ENCODE results near the gene RNPS1.
"Not testable (repeated sequence)": the region's sequence is repeated elsewhere in the genome, so short reads cannot be mapped to it uniquely, and the experiment has no call there.

The RNPS1 gene

DNA sequence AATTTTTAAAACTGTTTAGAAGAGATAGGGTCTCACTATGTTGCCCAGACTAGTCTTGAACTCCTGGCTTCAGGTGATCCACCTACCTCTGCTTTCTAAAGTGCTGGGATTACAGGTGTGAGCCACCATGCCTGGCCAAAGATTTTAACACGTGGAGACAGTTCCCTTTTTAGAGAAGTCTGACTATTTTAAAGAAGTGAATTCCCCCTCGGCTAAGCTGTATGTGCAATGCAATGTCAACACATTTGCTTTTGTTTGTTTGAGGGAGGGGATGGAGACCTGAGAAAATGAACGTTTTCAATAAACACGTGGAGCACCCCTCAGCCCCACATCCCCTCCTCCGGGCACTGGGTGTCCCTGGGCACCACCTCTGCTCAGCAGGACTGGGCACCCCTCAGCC, 14.3 kb upstream of the RNPS1 start:
- no peak for DNase-seq

DNA sequence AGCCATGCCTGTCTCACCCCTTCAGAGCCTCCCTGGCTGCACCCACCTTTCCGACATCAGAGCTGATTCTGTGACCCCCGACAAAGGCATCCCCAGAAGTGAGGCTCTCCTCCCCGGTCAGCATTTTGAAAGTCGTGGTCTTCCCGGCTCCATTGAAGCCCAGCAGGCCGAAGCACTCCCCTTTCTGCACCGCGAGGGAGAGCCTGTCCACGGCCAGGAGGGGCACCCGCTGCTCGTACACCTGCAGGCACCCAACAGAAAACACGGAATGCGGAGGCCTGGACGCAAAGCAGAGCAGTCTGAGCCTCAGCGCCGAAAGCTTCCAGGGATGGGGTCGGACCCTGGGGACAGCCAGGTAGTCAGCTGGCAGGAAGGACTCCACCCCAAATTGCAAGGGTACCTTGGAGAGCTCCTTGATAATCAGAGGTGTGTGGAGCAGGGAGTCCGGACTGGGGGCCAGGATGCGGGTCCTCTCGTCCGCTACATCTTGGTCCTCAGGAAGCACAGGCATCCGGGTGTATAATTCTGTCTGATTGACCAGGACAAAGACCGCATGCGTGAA, 13.1 kb upstream of the RNPS1 start:
- no peak for DNase-seq

DNA sequence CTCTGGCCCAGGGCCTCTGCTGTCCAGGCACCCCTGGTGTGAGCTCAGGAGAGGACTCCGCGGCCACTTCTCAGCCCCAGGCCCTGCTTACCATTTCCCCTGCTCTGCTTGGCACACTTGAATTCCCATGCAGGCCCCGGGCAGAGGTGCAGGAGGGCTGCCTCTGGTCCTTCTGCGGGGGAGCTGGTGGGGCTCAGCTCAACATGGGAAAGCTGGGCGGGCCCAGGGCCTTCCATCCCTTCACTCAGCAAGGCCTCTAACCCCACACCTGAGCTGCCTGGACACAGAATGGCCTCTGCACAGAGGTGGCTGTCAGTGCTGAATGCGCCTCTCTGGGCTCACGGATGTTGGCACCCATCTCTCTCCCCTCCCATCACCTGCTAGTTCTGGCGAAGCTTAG, 12.5 kb upstream of the RNPS1 start:
- no peak for DNase-seq

DNA sequence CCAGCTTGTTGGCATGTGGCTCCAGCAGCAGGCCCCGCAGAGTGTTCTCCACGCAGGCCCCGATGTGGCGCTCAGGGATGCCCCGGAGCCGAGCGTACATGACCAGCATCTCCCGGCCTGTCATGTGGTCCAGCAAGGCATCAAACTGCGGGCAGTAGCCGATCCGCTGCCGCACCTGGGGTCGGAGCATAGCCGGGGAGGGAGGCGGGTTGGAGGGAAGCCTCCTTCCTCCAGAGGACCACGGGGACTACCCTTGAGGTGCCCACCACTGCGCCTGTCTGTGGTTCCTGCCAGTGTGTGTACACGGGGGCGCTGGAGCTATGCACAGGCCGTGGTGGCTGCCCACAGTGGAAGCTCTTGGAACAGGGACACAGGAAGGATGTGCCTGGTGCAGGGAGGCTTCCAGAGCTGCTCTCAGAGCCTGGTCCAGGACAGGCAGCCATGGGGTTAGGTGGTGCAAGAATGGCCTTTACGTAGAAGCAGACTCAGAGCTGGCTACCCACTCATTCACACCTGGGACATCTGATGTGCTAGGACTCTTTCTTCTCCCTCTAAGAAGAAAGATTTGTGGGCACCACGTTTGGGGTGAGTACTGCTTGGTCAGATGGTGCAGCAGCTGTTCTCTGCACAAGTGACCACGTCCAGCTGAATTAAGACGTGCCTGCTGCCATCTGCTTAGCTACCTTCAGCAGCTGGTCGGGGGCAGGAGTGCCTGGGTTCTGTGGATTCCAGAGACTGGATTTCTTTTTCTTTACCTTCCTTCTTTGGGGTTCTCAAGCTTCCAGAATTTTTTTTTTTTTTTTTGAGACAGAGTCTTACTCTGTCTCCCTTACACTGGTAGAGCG, 11.3 kb upstream of the RNPS1 start:
- no peak for DNase-seq

- no peak for DNase-seq
These were observed 10.3 kb upstream of the RNPS1 start for GRCh38 chr16:2278272-2278608.

GRCh38 chr16:2277466-2278271, 9.7 kb upstream of the RNPS1 start:
- DNase-seq: no peak

- DNase-seq: no peak
These were observed 8.7 kb upstream of the RNPS1 start for GRCh38 chr16:2276368-2277195.

DNA sequence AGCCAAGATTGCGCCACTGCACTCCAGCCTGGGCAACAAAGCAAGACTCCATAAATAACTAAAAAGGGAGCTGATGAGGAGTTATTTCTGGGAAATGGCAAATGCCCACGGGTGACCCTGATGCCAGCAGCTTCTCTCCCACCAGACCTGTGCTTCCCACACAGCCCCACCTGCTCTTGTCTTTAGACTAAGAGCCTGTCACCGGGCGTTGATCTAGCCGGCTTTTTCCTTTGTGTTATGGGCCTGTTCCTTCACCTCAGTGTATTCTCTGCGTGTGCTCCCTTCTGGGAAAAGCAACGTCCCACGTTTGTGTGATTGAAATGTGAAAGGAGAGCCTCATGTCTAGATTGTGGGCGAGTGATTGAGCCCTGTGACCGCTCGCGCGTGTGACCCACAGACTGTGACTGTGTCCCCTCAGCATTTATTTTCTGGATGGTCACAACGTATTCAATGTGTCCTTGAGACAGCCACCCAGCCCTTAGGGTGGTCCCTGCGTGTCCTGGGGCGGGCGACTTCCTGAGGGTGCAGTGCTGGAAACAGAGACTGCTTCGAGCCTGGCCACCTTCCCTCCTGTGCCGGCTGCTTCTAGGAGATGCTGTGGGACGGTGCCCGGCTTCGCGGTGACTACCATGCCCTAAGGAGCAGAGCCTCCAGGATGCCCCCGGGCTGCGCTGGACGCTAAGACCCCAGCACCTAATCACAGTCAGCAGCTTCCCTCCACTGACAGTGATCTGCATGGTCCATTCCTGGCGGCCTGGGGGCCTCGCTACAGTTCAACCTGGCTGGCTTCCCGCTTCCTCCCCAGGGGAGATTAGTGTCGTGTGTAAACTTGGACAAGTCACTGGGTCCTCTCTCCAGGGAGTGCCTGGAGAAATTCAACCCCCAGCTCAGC, 7.8 kb upstream of the RNPS1 start:
- DNase-seq: no peak

- DNase-seq: no peak
These were observed 6.0 kb upstream of the RNPS1 start for GRCh38 chr16:2273931-2274330.

GRCh38 chr16:2273484-2273883, 5.6 kb upstream of the RNPS1 start:
- no peak for DNase-seq

DNA sequence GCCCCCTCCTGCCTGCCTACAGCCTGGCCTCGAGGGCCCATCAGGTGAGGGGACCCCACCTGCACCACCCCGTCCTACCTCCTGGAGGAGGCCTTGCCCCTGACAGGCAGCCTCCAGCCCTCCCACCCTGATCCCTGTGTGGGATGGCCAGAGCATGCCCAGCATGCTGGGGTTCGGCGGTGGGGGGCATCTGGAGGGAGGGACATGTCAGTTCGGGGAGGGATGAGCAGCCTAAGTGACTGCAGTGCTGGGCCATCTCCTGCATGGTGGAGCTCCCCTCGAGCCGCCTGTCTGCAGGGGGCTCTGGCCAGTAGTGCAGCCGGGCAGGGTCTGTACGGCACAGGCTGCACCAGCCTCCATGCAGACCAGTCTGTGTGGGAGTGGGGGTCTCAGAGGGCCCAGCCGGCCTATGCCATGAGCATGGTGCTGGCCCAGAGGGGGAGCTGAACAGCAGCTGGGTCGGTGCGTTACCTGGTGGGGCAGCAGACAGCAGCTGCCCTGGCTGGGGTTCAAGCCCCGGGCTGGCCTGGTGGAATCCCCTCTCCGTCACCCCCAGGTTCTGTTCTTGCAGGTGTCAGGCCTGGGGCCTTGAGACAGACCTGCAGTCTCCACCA, 4.0 kb upstream of the RNPS1 start:
- DNase-seq: no peak

- DNase-seq: no peak
These were observed 2.9 kb upstream of the RNPS1 start for GRCh38 chr16:2270588-2271470.

DNA sequence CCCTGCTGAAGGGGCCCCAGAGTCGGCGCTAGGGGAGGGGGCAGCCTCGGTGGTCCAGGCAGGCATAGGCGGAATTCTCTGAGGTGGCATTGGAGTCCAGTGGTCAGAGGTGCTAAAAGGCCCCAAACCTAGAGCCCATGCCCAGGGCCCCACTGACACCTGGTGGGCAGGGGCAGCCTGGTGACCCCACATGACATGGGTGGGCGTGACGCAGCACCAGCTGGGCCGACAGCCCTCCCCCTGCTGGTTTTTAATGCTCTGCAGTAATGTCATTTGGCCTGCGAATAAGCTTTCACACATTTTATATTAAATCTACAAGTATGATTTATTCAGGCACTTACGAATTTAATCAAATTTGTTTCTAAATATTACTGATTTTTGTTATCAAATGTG, 2.1 kb upstream of the RNPS1 start:
- no peak for DNase-seq

DNA sequence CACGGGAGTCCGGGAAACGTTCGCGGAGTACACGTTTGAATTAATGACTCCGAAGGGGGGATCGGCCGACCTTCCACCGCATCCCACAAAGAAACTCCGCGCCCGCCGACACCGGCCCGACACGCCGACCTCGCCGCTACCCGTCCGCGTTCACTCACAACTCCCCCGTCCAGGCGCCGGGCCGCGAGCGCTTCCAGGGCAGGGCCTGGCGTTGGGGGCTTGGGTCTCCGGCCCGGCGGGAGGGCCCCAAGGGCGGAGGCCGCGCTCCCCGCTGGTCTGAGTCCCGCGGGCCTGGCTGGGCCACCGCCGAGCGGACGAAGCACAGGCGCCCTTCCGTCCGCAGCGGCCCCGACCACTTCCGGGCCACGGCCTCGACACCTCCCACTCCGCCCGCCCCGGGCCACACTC, 417 bp downstream of the RNPS1 start:
- not testable (repeated sequence) for DNase-seq

DNA sequence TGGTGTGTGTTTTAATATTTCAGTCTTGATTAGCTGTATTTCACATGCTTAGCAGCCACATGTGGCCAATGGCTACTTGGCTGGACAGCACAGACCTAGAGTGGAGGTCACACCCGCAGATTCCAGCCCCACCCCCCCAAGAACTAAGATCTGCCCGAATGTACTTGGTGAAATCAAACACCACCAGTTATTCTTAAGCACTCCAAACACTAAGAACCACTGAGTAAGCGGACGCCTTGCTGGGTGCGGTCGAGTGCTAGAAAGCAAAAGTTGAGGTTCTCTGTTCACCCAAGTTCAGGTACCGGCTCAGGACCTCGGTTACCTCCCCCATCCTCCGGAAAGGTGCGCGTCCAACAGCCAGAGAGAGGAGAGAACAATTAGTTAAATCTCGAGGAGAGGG, 1.0 kb downstream of the RNPS1 start:
- DNase-seq: not testable (repeated sequence)

DNA sequence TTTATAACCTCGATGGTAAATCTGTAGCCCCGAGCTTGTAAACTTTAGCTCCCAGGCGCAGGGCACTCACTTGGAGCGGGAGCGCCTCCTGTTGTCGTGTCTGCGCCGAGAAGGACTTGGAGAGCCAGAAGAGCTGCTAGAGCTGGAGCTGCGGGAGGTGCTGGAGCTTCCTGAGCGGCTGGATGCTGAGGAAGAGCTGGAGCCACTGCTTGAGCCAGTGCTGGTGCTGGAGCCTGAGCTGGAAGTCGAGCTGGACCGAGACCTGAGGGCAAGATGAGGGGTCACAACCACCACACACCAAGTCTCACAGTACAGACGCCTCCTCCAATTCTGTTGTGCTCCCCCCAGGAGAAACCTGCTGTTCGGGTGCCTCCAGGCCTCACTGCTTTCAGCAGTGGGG, 4.9 kb downstream of the RNPS1 start:
- not testable (repeated sequence) for DNase-seq

- DNase-seq: no peak
These were observed 7.7 kb downstream of the RNPS1 start for GRCh38 chr16:2260250-2260649.

GRCh38 chr16:2258530-2258929, 9.4 kb downstream of the RNPS1 start:
- not testable (repeated sequence) for DNase-seq

- DNase-seq: no peak
These were observed 10.2 kb downstream of the RNPS1 start for GRCh38 chr16:2257726-2258125.

GRCh38 chr16:2256531-2257140, 11.3 kb downstream of the RNPS1 start:
- no peak for DNase-seq

All from CD4-positive, alpha-beta T cell treated with Interferon gamma for 1 hour (primary cell).